Measurements from ENCODE around the gene RCBTB2. TPM values are rescaled to one million over a fixed set of nuclear protein-coding genes. Genes with fewer than 3 reads are reported as not detected.

RCBTB2 gene
- total and polyA plus RNA-seq, 9 of the 15 experiments (the other 6 are each of a cell fraction or from before 2014, with no cell fraction given): 0.91 to 3.3 (median 1.5) TPM

- intact Hi-C loops (cut with micrococcal nuclease) (no loop called here), in situ Hi-C loops (cut with MboI) (no loop called here)
- Histone ChIP-seq H4K20me1 (replicated peaks; ENCODE audit: control insufficient read depth, insufficient read depth, low read length) (no peaks in the 10 kb centered on the region), H3K9me3 (replicated peaks; ENCODE audit: control insufficient read depth, insufficient read depth, low read depth, low read length) (no peaks in the 10 kb centered on the region), H3K9ac (ENCODE audit: insufficient read depth in 1 of 2, low read depth in 2 of 2, low read length in 2 of 2) (no peak overlapping the region), H3K9me1 (ENCODE audit: control insufficient read depth, insufficient read depth, low read length) (no peaks in the 10 kb centered on the region), H3K79me2 (ENCODE audit: control insufficient read depth, insufficient read depth, low read length) (no peaks in the 10 kb centered on the region), H3K36me3 (ENCODE audit: control insufficient read depth, insufficient read depth, low read length) (no peaks in the 10 kb centered on the region), H3K27me3 (ENCODE audit: control insufficient read depth in 2 of 2, insufficient read depth in 2 of 2, low read length in 2 of 2) (no peaks in the 10 kb centered on the region), H3K4me1 (replicated peaks in 1 of 2; ENCODE audit: control insufficient read depth in 2 of 2, insufficient read depth in 2 of 2, low read length in 2 of 2) (peaks cover 0 to 4% of the 10 kb centered on the region in 2 experiments; a peak in 1 of 5 replicates), H3K4me3 (no peak overlapping the region), H2AFZ (ENCODE audit: low read depth, low read length) (peak overlapping the region; percentile 62; the same call in 1 of the 2 replicates), H3K27ac (ENCODE audit: extremely low read depth, low read depth, low read length) (no peak overlapping the region), H3K4me2 (ENCODE audit: insufficient read depth, low read length) (no peak overlapping the region)
- no peak for DNase-seq (ENCODE audit: extremely low read depth in 1 of 4, low spot score in 3 of 4)
- 18% methylated on average over 2 of the region's 2 CpGs for WGBS (ENCODE audit: insufficient coverage, low coverage, missing lambda C conversion rate)
- TF ChIP-seq POLR2B (IDR thresholded peaks at IDR 0.05; ENCODE audit: low read depth, partially characterized antibody) (no peak), MTA1 (IDR thresholded peaks at IDR 0.05; ENCODE audit: borderline replicate concordance) (no peak), ZNF696 (CRISPR knock-in tag; conservative IDR thresholded peaks at IDR 0.05) (no peak), ZBTB5 (IDR thresholded peaks at IDR 0.05) (no peak), HCFC1 (IDR thresholded peaks at IDR 0.05; ENCODE audit: low read depth, low read length) (no peak)
- TF ChIP-seq, protein P1, sequence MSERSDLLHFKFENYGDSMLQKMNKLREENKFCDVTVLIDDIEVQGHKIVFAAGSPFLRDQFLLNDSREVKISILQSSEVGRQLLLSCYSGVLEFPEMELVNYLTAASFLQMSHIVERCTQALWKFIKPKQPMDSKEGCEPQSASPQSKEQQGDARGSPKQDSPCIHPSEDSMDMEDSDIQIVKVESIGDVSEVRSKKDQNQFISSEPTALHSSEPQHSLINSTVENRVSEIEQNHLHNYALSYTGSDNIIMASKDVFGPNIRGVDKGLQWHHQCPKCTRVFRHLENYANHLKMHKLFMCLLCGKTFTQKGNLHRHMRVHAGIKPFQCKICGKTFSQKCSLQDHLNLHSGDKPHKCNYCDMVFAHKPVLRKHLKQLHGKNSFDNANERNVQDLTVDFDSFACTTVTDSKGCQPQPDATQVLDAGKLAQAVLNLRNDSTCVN (CRISPR knock-in tag; IDR thresholded peaks at IDR 0.05): no peak
- no TSS peak for BruUV-seq (replicated peaks)
- no peak for FAIRE-seq
- POLR2A ChIA-PET: interaction anchor here (0.8 kb wide), 1 partner anchor 11 kb away, joined by 4 read pairs; no protein-coding TSS in a partner anchor
- CTCF ChIA-PET (ENCODE audit: low intra/inter-chr PET ratio): no interaction called here
- ATAC-seq: no peak
These were observed 4.9 kb downstream of the RCBTB2 start for GRCh38 chr13:48527955-48528354.
